HL-60 (cell line): ENCODE measurements around the gene SIPA1L3.

Experiments
- DNase-seq, 2 experiments: peaks; one replicate each; pipeline ENCODE4 v3.0.0-alpha.2; 2010 to 2020; ENCODE audit warnings: low read depth in 1 of 2, low spot score in 1 of 2
- H3K27ac ChIP-seq: fragments of 250-450 bp; sonication (Bioruptor Pico); replicated peaks from 2 replicates; pipeline ENCODE4 v1.5.1; 2020; ENCODE audit warnings: mild to moderate bottlenecking, moderate library complexity
- H3K27me3 ChIP-seq: fragments of 250-450 bp; sonication (Bioruptor Pico); 2 replicates; pipeline ENCODE4 v1.5.1; 2021; ENCODE audit warnings: mild to moderate bottlenecking, moderate library complexity; ENCODE audit not compliant: insufficient read depth, poor library complexity, severe bottlenecking
- H3K4me3 ChIP-seq: replicated peaks from 2 replicates; pipeline ENCODE4 v1.5.1; 2011; ENCODE audit warnings: mild to moderate bottlenecking, control low read depth, low read length; ENCODE audit not compliant: insufficient read depth
- GABPA ChIP-seq: IDR thresholded peaks from 2 replicates; pipeline ENCODE4 v1.6.1; 2012; ENCODE audit warnings: low read depth
- POLR2AphosphoS5 ChIP-seq: IDR thresholded peaks from 2 replicates; pipeline ENCODE4 v1.6.1; 2012; ENCODE audit warnings: low read depth
- SPI1 ChIP-seq: IDR thresholded peaks from 2 replicates; pipeline ENCODE4 v1.6.1; 2012; ENCODE audit warnings: low read depth, mild to moderate bottlenecking, borderline replicate concordance
- TF ChIP-seq, protein P1 (sequence below): IDR thresholded peaks from one replicate; pipeline ENCODE4 v1.5.1; 2011; ENCODE audit warnings: low read length, control low read depth, inconsistent platforms; ENCODE audit not compliant: insufficient read depth
- TF ChIP-seq, protein P2 (sequence below): IDR thresholded peaks from 2 replicates; pipeline ENCODE4 v1.6.1; 2012; ENCODE audit warnings: low read depth; ENCODE audit not compliant: insufficient replicate concordance

SIPA1L3 gene

DNA sequence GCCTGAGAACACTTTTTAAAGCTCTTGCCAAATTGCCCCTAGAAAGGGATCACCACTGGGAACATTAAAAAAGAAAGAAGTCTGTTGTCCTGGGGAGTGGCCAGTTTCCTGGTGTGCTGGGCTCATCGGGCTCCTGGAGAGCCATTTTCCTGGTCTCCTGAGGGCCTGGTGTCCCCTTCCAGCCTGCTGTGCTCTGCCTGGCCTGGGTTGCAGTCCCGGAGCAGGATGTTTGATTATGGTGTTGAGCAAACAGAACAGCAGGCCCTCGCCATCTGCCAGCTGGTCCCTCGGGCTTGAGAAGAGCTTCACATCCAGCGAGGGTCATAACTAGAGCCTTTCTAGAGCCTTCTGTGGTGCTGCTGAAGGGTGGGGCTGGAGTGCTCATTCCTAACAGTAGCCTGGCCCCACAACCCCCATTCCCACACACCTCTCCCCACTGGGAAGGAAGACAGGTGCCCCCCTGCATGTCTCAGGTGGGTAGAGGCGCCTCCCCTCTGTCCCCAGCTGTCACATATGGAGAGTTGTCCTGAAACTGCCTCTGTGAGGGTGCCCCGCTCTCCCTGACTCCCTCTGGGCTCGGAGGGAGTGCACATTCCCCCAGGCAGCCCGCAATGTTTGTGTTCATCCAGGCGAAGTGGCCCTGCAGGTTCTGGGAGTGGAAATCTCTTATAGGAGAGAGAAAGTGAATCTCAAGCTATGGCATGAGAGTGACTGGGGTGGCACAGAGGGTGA, 151.1 kb downstream of the SIPA1L3 start:
- DNase-seq = no peak
- no peak for TF ChIP-seq GABPA
- TF ChIP-seq, protein P1, sequence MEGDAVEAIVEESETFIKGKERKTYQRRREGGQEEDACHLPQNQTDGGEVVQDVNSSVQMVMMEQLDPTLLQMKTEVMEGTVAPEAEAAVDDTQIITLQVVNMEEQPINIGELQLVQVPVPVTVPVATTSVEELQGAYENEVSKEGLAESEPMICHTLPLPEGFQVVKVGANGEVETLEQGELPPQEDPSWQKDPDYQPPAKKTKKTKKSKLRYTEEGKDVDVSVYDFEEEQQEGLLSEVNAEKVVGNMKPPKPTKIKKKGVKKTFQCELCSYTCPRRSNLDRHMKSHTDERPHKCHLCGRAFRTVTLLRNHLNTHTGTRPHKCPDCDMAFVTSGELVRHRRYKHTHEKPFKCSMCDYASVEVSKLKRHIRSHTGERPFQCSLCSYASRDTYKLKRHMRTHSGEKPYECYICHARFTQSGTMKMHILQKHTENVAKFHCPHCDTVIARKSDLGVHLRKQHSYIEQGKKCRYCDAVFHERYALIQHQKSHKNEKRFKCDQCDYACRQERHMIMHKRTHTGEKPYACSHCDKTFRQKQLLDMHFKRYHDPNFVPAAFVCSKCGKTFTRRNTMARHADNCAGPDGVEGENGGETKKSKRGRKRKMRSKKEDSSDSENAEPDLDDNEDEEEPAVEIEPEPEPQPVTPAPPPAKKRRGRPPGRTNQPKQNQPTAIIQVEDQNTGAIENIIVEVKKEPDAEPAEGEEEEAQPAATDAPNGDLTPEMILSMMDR = no peak
- Histone ChIP-seq H3K4me3 (no peak overlapping the region), H3K27me3 (no peaks in the 10 kb centered on the region), H3K27ac (no peak overlapping the region)

DNA sequence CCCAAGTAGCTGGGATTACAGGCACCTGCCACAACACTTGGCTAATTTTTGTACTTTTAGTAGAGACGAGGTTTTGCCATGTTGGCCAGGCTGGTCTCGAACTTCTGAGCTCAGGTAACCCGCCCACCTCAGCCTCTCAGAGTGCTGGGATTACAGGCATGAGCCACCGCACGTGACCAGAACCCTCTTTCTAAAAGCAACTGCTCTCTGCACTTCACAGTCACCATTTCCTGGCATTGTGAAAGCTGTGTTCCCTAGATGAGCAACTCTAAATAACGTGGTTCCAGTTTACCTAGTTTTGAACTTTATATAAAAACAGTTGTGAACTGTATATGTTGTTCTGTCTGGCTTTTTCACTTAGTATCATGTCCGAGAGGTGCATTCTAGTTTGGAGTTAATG, 152.9 kb downstream of the SIPA1L3 start:
- peak in 1 of 2 experiments; percentile 49 for DNase-seq
- Histone ChIP-seq H3K4me3 (no peak overlapping the region), H3K27ac (peak overlapping the region; percentile 50), H3K27me3 (no peaks in the 10 kb centered on the region)
- no peak for TF ChIP-seq SPI1
- TF ChIP-seq, protein P2, sequence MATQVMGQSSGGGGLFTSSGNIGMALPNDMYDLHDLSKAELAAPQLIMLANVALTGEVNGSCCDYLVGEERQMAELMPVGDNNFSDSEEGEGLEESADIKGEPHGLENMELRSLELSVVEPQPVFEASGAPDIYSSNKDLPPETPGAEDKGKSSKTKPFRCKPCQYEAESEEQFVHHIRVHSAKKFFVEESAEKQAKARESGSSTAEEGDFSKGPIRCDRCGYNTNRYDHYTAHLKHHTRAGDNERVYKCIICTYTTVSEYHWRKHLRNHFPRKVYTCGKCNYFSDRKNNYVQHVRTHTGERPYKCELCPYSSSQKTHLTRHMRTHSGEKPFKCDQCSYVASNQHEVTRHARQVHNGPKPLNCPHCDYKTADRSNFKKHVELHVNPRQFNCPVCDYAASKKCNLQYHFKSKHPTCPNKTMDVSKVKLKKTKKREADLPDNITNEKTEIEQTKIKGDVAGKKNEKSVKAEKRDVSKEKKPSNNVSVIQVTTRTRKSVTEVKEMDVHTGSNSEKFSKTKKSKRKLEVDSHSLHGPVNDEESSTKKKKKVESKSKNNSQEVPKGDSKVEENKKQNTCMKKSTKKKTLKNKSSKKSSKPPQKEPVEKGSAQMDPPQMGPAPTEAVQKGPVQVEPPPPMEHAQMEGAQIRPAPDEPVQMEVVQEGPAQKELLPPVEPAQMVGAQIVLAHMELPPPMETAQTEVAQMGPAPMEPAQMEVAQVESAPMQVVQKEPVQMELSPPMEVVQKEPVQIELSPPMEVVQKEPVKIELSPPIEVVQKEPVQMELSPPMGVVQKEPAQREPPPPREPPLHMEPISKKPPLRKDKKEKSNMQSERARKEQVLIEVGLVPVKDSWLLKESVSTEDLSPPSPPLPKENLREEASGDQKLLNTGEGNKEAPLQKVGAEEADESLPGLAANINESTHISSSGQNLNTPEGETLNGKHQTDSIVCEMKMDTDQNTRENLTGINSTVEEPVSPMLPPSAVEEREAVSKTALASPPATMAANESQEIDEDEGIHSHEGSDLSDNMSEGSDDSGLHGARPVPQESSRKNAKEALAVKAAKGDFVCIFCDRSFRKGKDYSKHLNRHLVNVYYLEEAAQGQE = no peak

DNA sequence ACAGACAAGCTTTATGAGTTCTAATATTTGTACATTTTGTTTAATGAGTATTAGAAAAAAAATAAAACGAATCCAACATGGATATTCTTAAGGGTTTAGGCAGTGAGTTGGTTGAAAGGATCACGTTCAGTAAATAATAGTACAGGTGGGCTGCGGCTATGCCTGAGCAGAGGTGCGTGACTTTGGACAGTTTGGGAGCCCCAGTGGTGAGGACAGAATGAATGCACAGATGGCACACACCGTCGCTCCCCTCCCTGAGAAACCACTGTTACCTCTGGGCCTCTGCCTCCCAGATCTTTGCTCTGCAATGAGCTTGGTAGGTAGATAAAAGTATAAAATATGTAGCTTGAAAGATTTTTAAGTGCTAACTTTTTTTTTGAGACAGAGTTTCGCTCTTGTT, 153.3 kb downstream of the SIPA1L3 start:
- DNase-seq = no peak

DNA sequence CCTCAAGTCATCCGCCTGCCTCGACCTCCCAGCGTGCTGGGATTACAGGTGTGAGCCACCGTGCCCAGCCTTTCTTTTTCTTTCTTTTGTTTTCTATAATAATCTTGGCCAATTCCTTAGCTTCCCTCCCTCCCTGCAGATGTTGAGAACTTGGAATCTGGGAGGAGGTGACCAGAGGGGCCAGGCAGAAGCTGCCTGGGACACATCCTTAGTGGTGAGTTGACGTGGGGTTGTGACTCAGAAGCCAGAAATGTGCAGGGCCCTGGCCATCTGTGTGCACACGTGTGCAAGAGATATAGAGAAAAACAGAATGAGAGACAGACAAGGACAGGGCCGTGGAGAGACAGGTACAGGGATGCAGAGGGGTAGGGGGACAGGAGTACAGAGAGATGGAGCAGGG, 154.3 kb downstream of the SIPA1L3 start:
- H3K27me3 ChIP-seq = no peaks in the 10 kb centered on the region
- TF ChIP-seq, protein P1 = no peak
- TF ChIP-seq GABPA (no peak), POLR2AphosphoS5 (no peak), SPI1 (no peak)
- TF ChIP-seq, protein P2 = no peak
- H3K27ac ChIP-seq = no peak overlapping the region
- no peak overlapping the region for H3K4me3 ChIP-seq
- no peak for DNase-seq

More for the DNA sequence above, 153.3 kb downstream of the SIPA1L3 start:
- Histone ChIP-seq H3K27ac (peak overlapping the region; percentile 50), H3K4me3 (no peak overlapping the region), H3K27me3 (no peaks in the 10 kb centered on the region)
- TF ChIP-seq SPI1 (no peak), GABPA (no peak), POLR2AphosphoS5 (no peak)
- TF ChIP-seq, protein P1 = no peak
- TF ChIP-seq, protein P2 = no peak
